HL-60/S4 (cell line): ENCODE results near the gene RHOB.
"Not testable (repeated sequence)": the region's sequence is repeated elsewhere in the genome, so short reads cannot be mapped to it uniquely, and the experiment has no call there.

Experiments
- in situ Hi-C: fragments of 300-500 bp; cut with MboI; formaldehyde crosslinking; loops from 2 replicates; pipeline ENCODE4 v1.14.3; 2022; ENCODE audit warnings: low sequenced_read_pairs

Gene RHOB

DNA sequence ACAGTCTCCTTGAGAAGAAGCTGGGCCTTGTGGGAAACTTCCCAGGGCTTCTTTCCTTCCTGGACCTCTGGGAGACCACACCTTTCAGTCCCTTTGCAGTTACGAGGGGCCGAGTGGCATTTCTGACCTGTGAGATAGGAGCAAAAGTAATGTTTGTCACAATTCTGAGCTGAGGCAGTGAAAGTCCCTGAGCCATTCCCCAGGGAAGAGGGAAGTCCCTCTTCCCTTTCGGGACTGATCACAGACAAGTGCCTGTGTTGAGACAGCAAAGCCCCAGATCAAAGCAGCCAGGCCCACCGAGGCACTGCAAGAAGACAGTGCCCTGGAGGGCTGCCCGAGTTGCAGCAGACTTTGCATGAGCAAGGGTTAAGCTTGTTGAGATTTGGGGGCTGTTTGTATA, 41.9 kb downstream of the RHOB start:
- in situ Hi-C loops, result no loop called here

DNA sequence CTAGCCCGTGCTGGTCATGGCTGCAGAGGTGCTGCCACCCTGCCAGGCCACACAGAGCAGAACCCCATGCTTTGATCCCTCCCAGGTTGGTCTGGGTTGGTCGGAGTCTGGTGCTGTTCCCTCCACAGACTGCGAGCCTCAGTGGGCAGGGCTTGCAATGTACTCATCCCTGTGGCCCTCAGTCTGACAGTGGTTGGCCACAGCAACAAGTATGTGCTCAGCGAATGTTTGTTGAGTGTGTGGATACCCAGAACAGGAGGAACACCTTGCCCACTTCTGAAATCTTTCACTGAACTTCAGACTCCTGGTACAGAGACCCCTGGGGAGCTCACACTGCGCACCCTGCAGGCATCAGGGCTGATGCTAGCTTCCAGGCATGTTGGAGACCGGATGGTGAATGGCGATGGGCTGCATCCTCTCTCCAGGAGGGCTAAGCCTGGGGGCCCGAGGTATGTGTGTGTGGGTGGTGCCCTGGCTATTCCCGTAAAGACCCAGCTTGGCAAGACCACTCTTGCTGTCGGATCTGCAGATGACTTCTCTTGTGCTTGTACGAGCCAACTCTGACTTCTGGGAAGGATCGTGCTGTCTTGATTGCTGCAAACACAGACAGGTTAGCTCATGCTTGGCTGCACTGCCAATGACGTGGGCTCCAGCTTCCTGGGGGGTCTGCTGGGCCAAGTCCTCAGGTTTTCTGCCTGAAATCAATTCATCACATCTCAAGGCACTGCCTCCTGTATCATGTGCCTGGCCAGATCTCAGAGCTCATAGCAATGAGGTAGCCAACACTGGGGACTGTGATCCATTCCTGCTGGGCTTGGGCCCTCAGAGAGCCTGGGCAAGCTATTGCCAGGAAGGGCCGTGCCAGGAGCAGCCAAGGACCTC, 43.7 kb downstream of the RHOB start:
- in situ Hi-C loops, result no loop called here

DNA sequence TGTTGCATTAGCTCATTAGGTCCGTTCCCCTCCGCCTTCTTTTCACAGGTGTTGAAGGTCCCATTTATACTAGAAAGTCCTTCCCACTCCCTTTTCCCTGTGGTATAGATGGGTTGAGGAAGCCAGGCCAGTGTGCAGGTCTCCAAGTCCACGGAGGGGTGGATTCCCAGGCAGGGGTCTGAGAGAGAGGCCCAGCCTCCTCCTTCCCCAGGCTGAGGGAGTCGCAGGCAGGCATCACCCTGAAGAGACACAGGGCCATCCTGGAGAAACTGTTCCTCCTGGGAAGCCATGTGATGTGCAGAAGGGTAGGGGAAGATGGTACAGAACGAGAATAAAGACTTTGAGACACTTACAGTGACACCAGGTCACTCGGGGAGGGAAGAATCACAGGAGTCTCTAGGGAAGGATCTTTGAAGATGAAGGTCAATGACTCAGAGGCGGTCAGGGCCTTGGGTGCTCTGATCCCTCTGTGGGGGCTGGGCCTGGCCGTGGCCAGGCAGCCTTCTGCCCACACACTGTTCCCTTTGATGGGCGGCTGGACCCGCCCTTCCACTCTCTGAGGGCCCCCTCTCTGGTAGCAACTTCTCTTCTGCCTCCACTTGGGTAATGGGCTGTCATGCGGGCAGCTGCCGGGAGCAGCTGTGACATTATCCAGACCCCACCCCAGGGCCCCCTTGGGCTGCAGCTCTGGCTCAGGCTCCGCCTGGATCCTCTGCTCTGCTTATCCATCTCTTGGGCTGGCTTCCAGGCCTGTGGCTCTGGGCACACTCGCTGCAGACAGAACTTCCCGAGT, 45.1 kb downstream of the RHOB start:
- in situ Hi-C loops, result no loop called here

DNA sequence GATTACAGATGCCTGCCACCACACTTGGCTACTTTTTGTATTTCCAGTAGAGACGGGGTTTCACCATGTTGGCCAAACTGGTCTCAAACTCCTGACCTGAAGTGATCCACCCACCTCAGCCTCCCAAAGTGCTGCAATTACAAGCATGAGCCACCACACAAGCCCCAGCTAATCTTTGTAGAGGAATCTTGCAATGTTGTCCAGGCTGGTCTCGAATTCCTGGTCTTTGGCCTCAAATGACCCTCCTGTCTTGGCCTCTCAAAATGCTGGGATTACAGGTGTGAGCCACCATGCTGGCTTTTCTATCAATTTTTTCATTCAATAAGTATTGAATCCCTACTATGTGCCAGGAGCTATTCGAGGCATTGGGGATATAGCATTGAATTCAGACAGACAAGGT, 46.2 kb downstream of the RHOB start:
- in situ Hi-C loops, result not testable (repeated sequence)

DNA sequence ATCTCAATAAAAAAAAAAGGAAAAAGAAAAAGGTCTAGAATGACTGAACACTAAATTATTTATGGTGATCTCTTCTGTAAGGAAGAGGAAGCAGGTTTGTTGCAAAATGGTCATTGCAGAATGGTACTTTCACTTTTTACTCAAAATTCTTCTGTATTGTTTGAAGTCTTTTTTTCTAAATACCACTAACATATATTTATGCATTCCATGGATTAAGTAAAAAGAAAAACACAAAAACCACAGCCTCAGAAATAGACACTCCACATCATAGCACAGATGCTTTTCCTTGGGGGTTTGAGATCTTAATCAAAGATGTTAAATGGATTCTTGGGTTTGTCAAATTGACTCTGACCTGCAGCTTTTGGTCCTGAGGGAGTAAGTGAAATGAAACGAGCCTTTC, 47.4 kb downstream of the RHOB start:
- in situ Hi-C loops, result no loop called here

DNA sequence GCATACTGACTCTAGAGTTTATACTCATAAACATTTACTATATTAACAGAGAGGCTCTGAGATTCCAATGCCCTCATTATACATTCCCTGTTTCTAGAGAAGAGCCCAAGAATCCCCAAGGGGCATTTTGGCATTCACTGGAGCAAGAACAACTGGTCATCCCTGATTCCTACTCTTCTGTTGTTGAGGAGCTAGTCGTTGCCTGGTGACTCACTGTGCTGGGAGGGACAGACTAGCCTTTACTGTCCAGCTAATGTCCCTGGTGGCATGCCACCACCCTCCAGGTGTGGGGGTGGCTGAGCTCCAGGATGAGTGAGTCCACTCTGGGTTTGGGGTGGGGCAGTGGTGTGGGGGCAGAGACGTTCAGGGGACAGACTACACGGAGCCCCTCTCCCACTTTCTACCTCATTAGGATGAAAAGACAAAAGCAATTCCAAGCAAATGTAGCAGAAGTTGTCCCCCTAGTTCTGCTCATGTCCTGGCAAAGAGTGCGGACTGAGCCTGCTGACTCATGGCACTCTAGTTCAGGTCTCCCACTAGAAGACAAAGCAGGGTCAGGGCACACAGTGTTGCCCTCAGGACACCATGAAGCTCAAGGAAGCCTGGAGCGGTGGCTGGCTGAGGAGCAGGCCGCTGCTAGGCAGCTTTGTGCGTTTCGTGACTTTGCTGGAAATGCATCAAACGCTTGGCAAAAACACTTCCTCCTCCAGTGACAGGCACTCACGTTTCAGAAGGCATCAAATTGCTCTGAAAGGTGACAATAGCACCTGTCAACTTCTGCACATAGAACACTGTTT, 49.4 kb downstream of the RHOB start:
- in situ Hi-C loops, result no loop called here

DNA sequence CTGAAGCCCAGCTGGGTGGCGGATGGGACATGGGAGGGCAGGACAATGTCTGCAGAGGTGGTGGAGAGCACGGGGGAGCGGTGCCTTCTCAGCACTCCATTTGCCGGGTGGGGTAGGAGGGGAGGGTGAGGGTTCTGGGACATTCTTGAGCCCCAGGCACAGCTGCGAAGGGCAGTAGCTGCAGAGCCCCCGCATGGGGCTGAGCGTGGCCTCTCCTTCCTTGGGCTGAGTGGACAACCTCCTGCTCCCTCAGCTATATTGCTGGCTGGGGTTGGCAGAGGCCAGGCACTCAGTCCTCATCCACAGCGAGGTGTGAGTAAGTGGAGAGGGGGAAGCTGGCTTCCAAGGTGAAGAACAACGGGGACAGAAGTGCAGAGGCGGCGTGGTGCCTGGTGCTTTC, 50.1 kb downstream of the RHOB start:
- in situ Hi-C loops, result no loop called here
